HepG2 (cell line): ENCODE results near the gene MTHFR. TPM values are rescaled to one million over a fixed set of nuclear protein-coding genes. Genes with fewer than 3 reads are reported as not detected.

ENCODE experiments used
- ATAC-seq: fragments of 200-7000 bp; cut with Tn5 transposase; 3 replicates; pipeline ENCODE4 v1.9.1; 2020; ENCODE audit warnings: mild to moderate bottlenecking, moderate library complexity
- BruUV-seq: library from RNA; stranded (reverse); fragments of 400-500 nt; replicated peaks from 2 replicates; lab custom pipeline; 2021; lab: Mats Ljungman, UMichigan
- CTCF ChIA-PET: fragments of 300-600 bp; formaldehyde crosslinking; extraction: SDS; loops from one replicate; lab custom pipeline; 2021; ENCODE audit warnings: low total read pairs, inconsistent platforms, low intra/inter-chr PET ratio; lab: Yijun Ruan, JAX
- POLR2A ChIA-PET: fragments of 350-600 bp; sonication (Branson Sonifier 250); formaldehyde crosslinking; loops from one replicate; lab custom pipeline; 2020; ENCODE audit warnings: antibody characterized with exemption, inconsistent platforms; lab: Yijun Ruan, JAX
- DNase-seq: peaks from one replicate; pipeline ENCODE4 v3.0.0-alpha.2; 2015; ENCODE audit warnings: low spot score
- FAIRE-seq: peaks from 3 replicates; lab custom pipeline; 2011; peaks lifted over from hg19 to GRCh38; lab: Jason Lieb, UNC
- H2AFZ ChIP-seq: one replicate; pipeline ENCODE4 v1.6.1; 2011; ENCODE audit warnings: low read length, inconsistent platforms
- H3K27ac ChIP-seq: fragments of 300-600 bp; 3 replicates; pipeline ENCODE4 v1.8.0; 2011; ENCODE audit warnings: mixed run types, mild to moderate bottlenecking, mixed read lengths, low read length, inconsistent platforms; ENCODE audit not compliant: insufficient read depth; ENCODE audit errors: extremely low read length
- H3K27me3 ChIP-seq, 2 experiments: fragments of 200-600 bp in 1 of 2; 2 replicates in 1 of 2; 3 replicates in 1 of 2; pipeline versions ENCODE4 v1.6.0 to v1.8.0; 2011; ENCODE audit warnings: low read length in 2 of 2, mild to moderate bottlenecking in 2 of 2, moderate library complexity in 2 of 2, inconsistent platforms in 1 of 2; ENCODE audit not compliant: insufficient read depth in 2 of 2, control insufficient read depth in 1 of 2
- H3K36me3 ChIP-seq, 2 experiments: fragments of 200-600 bp in 1 of 2; replicated peaks in 1 of 2; 2 replicates in 1 of 2; 3 replicates in 1 of 2; pipeline versions ENCODE4 v1.5.1 to v1.8.0; 2011; ENCODE audit warnings: low read length in 2 of 2, inconsistent platforms in 1 of 2; ENCODE audit not compliant: insufficient read depth in 2 of 2, control insufficient read depth in 1 of 2
- H3K4me1 ChIP-seq: 2 replicates; pipeline ENCODE4 v1.5.1; 2012; ENCODE audit warnings: low read length, inconsistent platforms; ENCODE audit not compliant: insufficient read depth
- H3K4me2 ChIP-seq: 2 replicates; pipeline ENCODE4 v1.6.0; 2011; ENCODE audit warnings: low read depth, low read length, inconsistent platforms
- H3K4me3 ChIP-seq, 3 experiments: fragments of 200-600 bp in 1 of 3; sonication (generic), shearing (Covaris generic) in 1 of 3; replicated peaks in 1 of 3; 2 replicates each; pipeline ENCODE4 v1.5.1; 2011 to 2016; ENCODE audit warnings: low read length in 3 of 3, inconsistent platforms in 2 of 3, low read depth in 2 of 3, mild to moderate bottlenecking in 2 of 3, control low read depth in 1 of 3, mixed read lengths in 1 of 3; ENCODE audit not compliant: insufficient read depth in 1 of 3
- H3K79me2 ChIP-seq: one replicate; pipeline ENCODE4 v1.6.1; 2011; ENCODE audit warnings: low read length, inconsistent platforms; ENCODE audit not compliant: insufficient read depth
- H3K9ac ChIP-seq: 2 replicates; pipeline ENCODE4 v1.6.0; 2011; ENCODE audit warnings: mild to moderate bottlenecking, low read depth, low read length, inconsistent platforms; ENCODE audit not compliant: insufficient read depth
- H3K9me3 ChIP-seq: 2 replicates; pipeline ENCODE4 v1.5.1; 2012; ENCODE audit warnings: mild to moderate bottlenecking, low read length
- H4K20me1 ChIP-seq: 2 replicates; pipeline ENCODE4 v1.6.0; 2011; ENCODE audit warnings: inconsistent platforms, mild to moderate bottlenecking, low read length, moderate library complexity; ENCODE audit not compliant: insufficient read depth
- FOXP4 ChIP-seq: sonication (generic); formaldehyde crosslinking; IDR thresholded peaks from 2 replicates; pipeline ENCODE4 v1.4.0; 2020; ENCODE audit warnings: missing genetic modification reagents
- RBAK ChIP-seq: sonication (generic); formaldehyde crosslinking; IDR thresholded peaks from 2 replicates; pipeline ENCODE4 v1.5.1; 2020; ENCODE audit warnings: mild to moderate bottlenecking, missing genetic modification reagents
- ZNF44 ChIP-seq: sonication (generic); formaldehyde crosslinking; IDR thresholded peaks from 2 replicates; pipeline ENCODE4 v1.5.1; 2020; ENCODE audit warnings: mild to moderate bottlenecking, missing genetic modification reagents
- ZNF629 ChIP-seq: sonication (generic); formaldehyde crosslinking; conservative IDR thresholded peaks from 2 replicates; pipeline ENCODE4 v1.5.0; 2020; ENCODE audit warnings: missing genetic modification reagents
- WGBS: methylation state at CpG from one replicate; pipeline ENCODE4 v1.1.6; 2017; ENCODE audit warnings: low lambda C conversion rate; 5-methylcytosine and 5-hydroxymethylcytosine counted together
- in situ Hi-C: cut with HindIII; loops from 2 replicates; pipeline ENCODE4 v1.10.0; 2017; ENCODE audit warnings: low pct_unique_long_range_greater_than_20kb; ENCODE audit not compliant: extremely low pct_ligation_motif_present
- intact Hi-C: fragments of 100-400 bp; cut with micrococcal nuclease; formaldehyde crosslinking; loops from one replicate; pipeline ENCODE4 v1.10.0; 2022; ENCODE audit not compliant: unreplicated experiment
- polyA plus RNA-seq, 8 experiments: library from polyadenylated mRNA; depleted of rRNA in 3 of 8; stranded (reverse) in 7 of 8; unstranded in 1 of 8; fragments of >200 nt; fragmentation: Illumina TruSeq in 4 of 8; extraction: Trizol in 4 of 8; gene quantifications; 2 replicates each; pipeline versions ENCODE4 v1.2.1 to v1.2.3, GENCODE V29; 2011 to 2016; ENCODE audit warnings: low read depth in 4 of 8, missing spikeins in 1 of 8, mixed read lengths in 1 of 8; ENCODE audit not compliant: insufficient read depth in 1 of 8
- total RNA-seq, 5 experiments: library from RNA; depleted of rRNA; stranded (reverse); fragments of >200 nt; fragmentation: Illumina TruSeq; extraction: Trizol; gene quantifications; 2 replicates each; pipeline ENCODE4 v1.2.3, GENCODE V29; 2016; ENCODE audit warnings: low read depth in 1 of 5

MTHFR gene
- total and polyA plus RNA-seq, 2 of the 13 experiments (the other 11 are each of a cell fraction or from before 2014, with no cell fraction given): 3.8 to 8.2 TPM

- Histone ChIP-seq H2AFZ (no peak overlapping the region), H3K4me3 (no peak overlapping the region), H4K20me1 (no peaks in the 10 kb centered on the region), H3K4me2 (no peak overlapping the region), H3K9ac (no peak overlapping the region), H3K79me2 (no peaks in the 10 kb centered on the region), H3K27me3 (peaks cover 4 to 8% of the 10 kb centered on the region in 2 experiments; a peak in 3 of 5 replicates), H3K36me3 (no peaks in the 10 kb centered on the region), H3K4me1 (peaks cover 29% of the 10 kb centered on the region), H3K27ac (no peak overlapping the region), H3K9me3 (no peaks in the 10 kb centered on the region)
- POLR2A ChIA-PET: no interaction called here
- in situ Hi-C loops (no loop called here), intact Hi-C loops (no loop called here)
- no peak for DNase-seq
- TF ChIP-seq FOXP4: no peak
- TF ChIP-seq RBAK: peak; percentile 95
- WGBS: 53% methylated on average over 9 of the region's 13 CpGs
- no peak for ATAC-seq
- no peak for FAIRE-seq
- no TSS peak for BruUV-seq
- CTCF ChIA-PET: no interaction called here
Observed at GRCh38 chr1:11779715-11780379, 25.9 kb downstream of the MTHFR start.

DNA sequence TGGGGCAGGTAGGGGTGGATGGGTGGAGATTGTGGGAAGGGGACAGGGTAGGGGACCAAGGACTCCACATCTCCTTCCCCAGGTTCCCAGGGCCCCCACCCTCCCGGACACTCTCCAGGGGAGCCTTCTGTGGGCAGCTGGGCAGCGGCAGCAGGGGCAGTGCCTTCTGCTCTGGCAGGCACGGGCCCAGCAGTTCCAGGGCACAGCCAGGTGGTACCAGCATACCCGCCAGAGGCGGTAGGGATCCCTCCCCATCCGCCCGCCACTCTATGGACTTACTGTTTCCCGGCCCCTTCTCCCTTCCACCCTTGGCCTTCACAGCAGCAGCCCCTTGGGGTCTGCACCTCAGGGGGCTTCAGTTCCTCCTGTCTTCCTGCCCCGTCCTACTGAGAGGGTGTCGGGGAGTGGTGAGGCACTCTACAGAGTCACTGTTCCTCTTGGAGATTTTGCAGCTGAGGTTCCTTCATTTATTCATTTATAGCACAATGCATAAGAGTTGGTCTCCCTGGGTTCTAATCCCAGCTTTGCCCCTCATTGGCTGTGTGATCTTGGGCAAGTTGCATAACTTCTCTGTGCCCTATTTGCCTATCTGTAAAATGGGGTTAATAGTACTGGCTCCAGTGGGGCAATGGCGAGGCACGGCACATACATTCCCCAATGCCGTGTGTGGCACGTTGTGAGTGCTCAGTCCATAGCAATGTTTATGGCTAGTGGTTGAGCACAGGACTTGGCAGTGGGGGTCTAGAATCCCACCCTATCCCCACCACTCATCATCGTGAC is 26.7 kb downstream of the MTHFR start:
- Histone ChIP-seq H3K4me2 (no peak overlapping the region), H2AFZ (no peak overlapping the region)
- in situ Hi-C loops: no loop called here
- no peak for TF ChIP-seq ZNF44 (CRISPR knock-in tag)
- peak; percentile 54 for TF ChIP-seq ZNF629 (CRISPR knock-in tag)
- TF ChIP-seq, all 625 proteins: peak for 1
- POLR2A ChIA-PET: no interaction called here
- WGBS: 67% methylated on average over 10 of the region's 15 CpGs
- H3K9ac ChIP-seq: no peak overlapping the region
- CTCF ChIA-PET: no interaction called here
- H3K27ac ChIP-seq: no peak overlapping the region
- FAIRE-seq: no peak
- H3K79me2 ChIP-seq: no peaks in the 10 kb centered on the region
- no peaks in the 10 kb centered on the region for H4K20me1 ChIP-seq
- no peak for ATAC-seq
- intact Hi-C loops: no loop called here
- no peaks in the 10 kb centered on the region for H3K36me3 ChIP-seq
- BruUV-seq: no TSS peak
- peaks cover 21% of the 10 kb centered on the region for H3K4me1 ChIP-seq
- no peak for DNase-seq
- no peaks in the 10 kb centered on the region for H3K9me3 ChIP-seq
- no peak overlapping the region for H3K4me3 ChIP-seq
- peaks cover 3% of the 10 kb centered on the region in 2 experiments; a peak in 3 of 5 replicates for H3K27me3 ChIP-seq
